ENCODE measurements around the gene PLXNB2.

GRCh38 chr22:50270666-50271394 is 36.6 kb downstream of the PLXNB2 start:
- no peak for TF ChIP-seq PPARA (CRISPR knock-in tag; IDR thresholded peaks at IDR 0.05; ENCODE audit: borderline replicate concordance)
- peak; percentile 72; the same call in 1 of the 2 replicates for TF ChIP-seq ZFP3 (CRISPR knock-in tag; IDR thresholded peaks at IDR 0.05)
- no peak for TF ChIP-seq ZNF70 (CRISPR knock-in tag; IDR thresholded peaks at IDR 0.05)
- TF ChIP-seq TCF4 (CRISPR knock-in tag; IDR thresholded peaks at IDR 0.05; ENCODE audit: borderline replicate concordance): no peak
